ENCODE results near the gene GPC1. TPM values are rescaled to one million over a fixed set of nuclear protein-coding genes. Genes with fewer than 3 reads are reported as not detected.
A peak's percentile ranks its signal among the peaks of the same experiment; 100 is the strongest.

Gene GPC1
- total RNA-seq, 1 donor = 54.3 TPM

DNA sequence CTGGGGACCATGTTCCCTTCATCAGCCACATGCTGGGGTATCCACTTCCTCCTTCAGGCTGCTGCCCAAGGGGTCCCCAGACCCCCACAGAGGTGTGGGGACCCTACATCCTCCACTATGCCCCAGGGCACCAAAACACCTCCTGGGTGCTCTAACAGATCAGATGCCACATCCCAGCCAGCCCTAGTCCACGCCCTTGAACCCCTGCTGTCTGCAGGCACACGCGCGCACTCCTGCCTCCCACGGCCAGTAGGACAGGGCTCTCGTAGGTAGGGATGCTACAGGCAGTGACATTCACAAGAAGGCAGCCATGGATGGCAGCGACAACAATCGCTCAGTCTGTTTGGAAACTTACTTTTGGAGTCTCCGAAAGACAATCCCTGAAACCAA lies 3.0 kb upstream of the GPC1 start:
- Histone ChIP-seq H3K4me3 (ENCODE audit: insufficient read depth, low read length) (no peak overlapping the region), H3K36me3 (ENCODE audit: insufficient read depth, low read length) (no peaks in the 10 kb centered on the region), H3K79me2 (ENCODE audit: insufficient read depth, low read length) (peaks cover 11% of the 10 kb centered on the region), H2AFZ (ENCODE audit: low read length) (no peak overlapping the region), H3K9me3 (ENCODE audit: low read depth, low read length) (no peaks in the 10 kb centered on the region), H3K4me1 (ENCODE audit: insufficient read depth, low read length) (peaks cover 18% of the 10 kb centered on the region), H4K20me1 (ENCODE audit: insufficient read depth, low read length) (peaks cover 8% of the 10 kb centered on the region), H3K27me3 (ENCODE audit: insufficient read depth, low read length) (no peaks in the 10 kb centered on the region), H3K27ac (ENCODE audit: low read depth, low read length) (no peak overlapping the region), H3K4me2 (ENCODE audit: insufficient read depth, low read length) (no peak overlapping the region)
- TF ChIP-seq, protein P1, sequence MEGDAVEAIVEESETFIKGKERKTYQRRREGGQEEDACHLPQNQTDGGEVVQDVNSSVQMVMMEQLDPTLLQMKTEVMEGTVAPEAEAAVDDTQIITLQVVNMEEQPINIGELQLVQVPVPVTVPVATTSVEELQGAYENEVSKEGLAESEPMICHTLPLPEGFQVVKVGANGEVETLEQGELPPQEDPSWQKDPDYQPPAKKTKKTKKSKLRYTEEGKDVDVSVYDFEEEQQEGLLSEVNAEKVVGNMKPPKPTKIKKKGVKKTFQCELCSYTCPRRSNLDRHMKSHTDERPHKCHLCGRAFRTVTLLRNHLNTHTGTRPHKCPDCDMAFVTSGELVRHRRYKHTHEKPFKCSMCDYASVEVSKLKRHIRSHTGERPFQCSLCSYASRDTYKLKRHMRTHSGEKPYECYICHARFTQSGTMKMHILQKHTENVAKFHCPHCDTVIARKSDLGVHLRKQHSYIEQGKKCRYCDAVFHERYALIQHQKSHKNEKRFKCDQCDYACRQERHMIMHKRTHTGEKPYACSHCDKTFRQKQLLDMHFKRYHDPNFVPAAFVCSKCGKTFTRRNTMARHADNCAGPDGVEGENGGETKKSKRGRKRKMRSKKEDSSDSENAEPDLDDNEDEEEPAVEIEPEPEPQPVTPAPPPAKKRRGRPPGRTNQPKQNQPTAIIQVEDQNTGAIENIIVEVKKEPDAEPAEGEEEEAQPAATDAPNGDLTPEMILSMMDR (IDR thresholded peaks at IDR 0.05; ENCODE audit: extremely low read depth, low read depth, low read length) = no peak
- DNase-seq (ENCODE audit: insufficient read length, low spot score, missing footprints) = peak; percentile 77

DNA sequence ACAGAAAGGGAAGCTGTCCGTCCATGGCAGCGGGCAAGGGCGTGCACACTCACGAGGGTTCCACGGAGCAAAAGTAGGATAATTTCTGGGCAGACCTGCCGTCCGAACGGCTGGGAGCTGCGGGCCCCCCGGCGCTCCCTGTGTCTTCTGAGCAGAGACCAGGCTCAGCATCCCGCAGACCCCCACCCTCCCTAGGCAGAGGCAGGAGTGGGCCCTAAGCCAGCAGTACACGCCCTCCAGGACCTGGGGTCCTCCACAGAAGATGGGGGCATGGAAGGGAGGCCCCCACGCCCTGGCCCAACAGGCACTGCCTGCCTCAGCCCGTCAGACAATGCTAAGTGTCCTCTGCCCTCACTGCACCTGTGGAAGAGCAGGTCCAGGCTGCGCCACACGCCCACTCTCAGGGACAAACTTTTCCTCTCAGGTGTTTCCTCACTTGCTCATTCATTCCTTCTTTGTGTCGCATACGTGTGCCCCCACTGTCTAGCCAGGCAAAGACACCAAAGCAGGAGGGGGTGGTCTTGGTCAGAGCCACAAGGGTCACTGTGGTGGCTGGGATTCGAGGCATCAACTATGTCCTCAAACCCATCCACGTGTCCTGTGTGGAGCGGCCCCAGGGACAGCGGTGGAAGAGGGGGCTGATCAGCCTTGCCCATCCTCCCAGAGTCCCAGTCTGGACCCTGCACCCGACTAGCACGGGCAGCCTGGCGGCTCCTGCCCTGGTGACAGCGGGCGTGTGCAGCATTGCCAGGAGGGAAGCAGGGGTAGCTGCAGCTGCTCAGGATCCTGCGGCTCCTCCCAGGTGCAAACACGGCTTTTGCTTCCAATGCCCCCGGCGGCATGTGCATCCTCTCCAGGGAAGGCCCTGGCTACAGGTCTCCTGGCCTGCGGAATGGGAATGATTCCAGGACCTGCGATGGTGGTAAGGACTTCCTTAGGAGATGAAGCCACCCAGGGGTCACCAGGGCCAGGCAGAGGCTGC lies 2.4 kb upstream of the GPC1 start:
- H3K36me3 ChIP-seq (ENCODE audit: insufficient read depth, low read length) = no peaks in the 10 kb centered on the region
- H3K4me3 ChIP-seq (ENCODE audit: insufficient read depth, low read length) = no peak overlapping the region
- H4K20me1 ChIP-seq (ENCODE audit: insufficient read depth, low read length) = peaks cover 14% of the 10 kb centered on the region
- no peaks in the 10 kb centered on the region for H3K27me3 ChIP-seq (ENCODE audit: insufficient read depth, low read length)
- no peaks in the 10 kb centered on the region for H3K9me3 ChIP-seq (ENCODE audit: low read depth, low read length)
- DNase-seq (ENCODE audit: insufficient read length, low spot score, missing footprints) = peak; percentile 81
- H3K79me2 ChIP-seq (ENCODE audit: insufficient read depth, low read length) = peaks cover 18% of the 10 kb centered on the region
- H2AFZ ChIP-seq (ENCODE audit: low read length) = peak overlapping the region; percentile 66
- peaks cover 25% of the 10 kb centered on the region for H3K4me1 ChIP-seq (ENCODE audit: insufficient read depth, low read length)
- peak overlapping the region; percentile 86 for H3K4me2 ChIP-seq (ENCODE audit: insufficient read depth, low read length)
- TF ChIP-seq, protein P1 (IDR thresholded peaks at IDR 0.05; ENCODE audit: extremely low read depth, low read depth, low read length) = no peak
- peak overlapping the region; percentile 85 for H3K27ac ChIP-seq (ENCODE audit: low read depth, low read length)

DNA sequence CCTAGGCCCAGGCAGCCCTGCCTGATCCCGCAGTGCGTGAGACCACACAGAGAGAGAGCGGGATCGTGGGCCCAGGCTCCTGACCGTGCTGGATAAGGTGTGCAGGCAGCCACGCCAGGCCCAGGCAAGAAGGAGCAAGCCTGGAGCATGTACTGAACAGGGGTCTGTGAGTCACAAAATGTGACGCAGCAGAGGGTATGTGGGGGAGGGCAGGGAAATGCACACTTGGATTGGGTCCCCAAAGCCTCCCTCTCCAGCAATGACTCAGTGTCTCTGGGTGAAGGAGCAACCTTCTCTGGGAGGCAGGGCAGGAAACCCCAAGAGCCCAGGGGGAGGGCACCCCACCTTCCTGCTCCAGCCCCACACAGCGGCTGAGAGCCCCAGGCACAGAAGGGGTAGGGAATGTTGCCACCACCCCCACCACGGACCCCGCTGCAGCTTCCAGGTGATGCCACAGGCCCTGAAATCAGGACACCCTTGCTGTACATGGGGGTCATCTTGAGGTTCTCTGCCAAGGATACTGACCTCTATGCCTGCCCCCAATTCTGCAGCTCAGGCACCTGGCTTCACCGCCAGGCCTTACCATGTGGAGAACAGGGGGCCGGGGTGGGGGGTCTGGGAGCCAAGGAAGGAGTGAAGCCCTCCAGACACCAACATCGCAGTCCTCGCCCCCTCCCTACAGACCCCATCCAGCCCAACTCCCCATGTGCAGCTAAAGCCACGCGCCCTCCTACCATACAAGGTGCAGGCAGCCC lies 1.3 kb upstream of the GPC1 start:
- Histone ChIP-seq H3K79me2 (ENCODE audit: insufficient read depth, low read length) (peaks cover 28% of the 10 kb centered on the region), H3K4me2 (ENCODE audit: insufficient read depth, low read length) (peak overlapping the region; percentile 86), H3K4me1 (ENCODE audit: insufficient read depth, low read length) (peaks cover 26% of the 10 kb centered on the region), H4K20me1 (ENCODE audit: insufficient read depth, low read length) (peaks cover 25% of the 10 kb centered on the region), H3K4me3 (ENCODE audit: insufficient read depth, low read length) (peak overlapping the region; percentile 78), H3K9me3 (ENCODE audit: low read depth, low read length) (no peaks in the 10 kb centered on the region), H3K27me3 (ENCODE audit: insufficient read depth, low read length) (no peaks in the 10 kb centered on the region), H3K36me3 (ENCODE audit: insufficient read depth, low read length) (no peaks in the 10 kb centered on the region), H2AFZ (ENCODE audit: low read length) (peak overlapping the region; percentile 66), H3K27ac (ENCODE audit: low read depth, low read length) (peak overlapping the region; percentile 85)
- DNase-seq (ENCODE audit: insufficient read length, low spot score, missing footprints) = peak; percentile 100
- TF ChIP-seq, protein P1 (IDR thresholded peaks at IDR 0.05; ENCODE audit: extremely low read depth, low read depth, low read length) = no peak
